GM21423 (cell line): ENCODE results near the gene NSL1.
A peak's percentile ranks its signal among the peaks of the same experiment; 100 is the strongest.

Experiments
- ATAC-seq: cut with Tn5 transposase; IDR thresholded peaks from one replicate; pipeline ENCODE4 v1.9.1; 2021; ENCODE audit warnings: mild to moderate bottlenecking, moderate library complexity; ENCODE audit not compliant: unreplicated experiment

The NSL1 gene

DNA sequence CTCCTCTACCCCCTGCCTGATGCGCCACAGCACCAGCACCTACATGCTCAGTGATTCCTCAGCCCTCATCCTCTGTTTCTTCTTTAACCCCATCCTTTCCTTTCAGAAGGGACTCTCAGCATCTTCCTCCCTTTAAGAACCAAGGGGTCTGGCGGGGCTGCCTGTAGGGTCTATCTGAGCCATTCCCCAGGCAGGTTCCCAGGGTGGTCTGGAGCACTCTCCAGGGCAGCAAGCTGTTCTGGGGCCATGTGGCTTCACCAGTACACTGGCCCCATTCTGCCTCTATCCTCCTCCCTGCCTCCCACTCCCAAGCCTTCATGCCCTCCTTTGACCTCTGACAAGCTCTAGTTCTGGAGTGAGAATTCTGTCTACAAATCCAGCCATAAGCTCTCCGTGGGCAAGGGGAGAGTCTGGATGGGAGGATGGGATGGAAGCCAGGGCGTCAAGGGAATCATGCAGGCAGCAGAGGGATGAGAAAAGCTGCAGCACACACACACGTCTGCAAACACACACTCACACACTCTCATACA lies 102.3 kb downstream of the NSL1 start:
- ATAC-seq, result no peak

DNA sequence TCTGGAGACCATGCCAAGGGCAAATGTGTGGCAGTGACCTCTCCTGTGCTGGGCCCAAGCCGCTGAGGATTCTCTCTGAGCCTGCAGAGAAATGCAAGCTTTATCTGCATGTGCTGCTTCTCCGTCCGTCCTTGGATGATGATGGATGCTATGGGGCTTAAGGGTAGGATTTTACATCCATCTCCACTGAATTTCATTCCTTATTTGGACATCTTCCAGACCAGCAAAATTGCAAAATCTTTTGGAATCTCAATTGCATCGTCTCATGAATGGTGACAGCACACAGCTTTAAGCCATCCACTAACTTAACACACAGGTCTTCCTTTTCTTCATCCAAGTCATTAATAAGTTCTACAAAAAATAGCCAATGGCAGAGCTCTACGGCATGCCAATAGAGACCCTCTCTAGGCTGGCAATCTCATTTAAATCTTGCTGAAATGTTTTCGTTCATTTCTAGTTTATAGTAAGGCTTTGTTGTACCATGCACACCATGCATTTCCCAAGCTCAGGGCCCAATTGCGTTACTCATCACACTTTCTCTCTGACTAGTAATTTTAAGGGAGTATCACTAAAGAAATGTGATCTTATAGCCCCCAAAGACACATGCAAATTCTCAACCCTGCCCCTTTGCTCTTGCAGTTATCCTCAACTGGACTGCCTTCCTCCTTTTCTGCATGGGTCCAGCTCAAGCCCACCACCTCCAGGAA lies 103.1 kb downstream of the NSL1 start:
- no peak for ATAC-seq

DNA sequence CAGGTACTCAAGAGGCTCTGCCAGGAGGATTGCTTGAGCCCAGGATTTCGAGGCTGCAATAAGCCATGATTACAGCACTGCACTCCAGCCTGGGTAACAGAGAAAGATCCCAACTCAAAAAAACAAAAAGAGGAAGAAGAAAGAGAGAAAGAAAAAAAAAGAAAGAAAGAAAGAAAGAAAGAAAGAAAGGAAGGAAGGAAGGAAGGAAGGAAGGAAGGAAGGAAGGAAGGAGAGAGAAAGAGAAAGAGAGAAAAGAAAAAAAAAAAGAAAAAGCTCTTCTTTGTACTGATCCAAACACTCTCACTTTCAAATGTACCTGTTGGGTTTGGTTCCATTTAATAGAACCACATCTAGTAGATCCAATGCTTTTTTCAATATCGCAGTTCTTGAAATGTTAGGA lies 103.8 kb downstream of the NSL1 start:
- no peak for ATAC-seq

DNA sequence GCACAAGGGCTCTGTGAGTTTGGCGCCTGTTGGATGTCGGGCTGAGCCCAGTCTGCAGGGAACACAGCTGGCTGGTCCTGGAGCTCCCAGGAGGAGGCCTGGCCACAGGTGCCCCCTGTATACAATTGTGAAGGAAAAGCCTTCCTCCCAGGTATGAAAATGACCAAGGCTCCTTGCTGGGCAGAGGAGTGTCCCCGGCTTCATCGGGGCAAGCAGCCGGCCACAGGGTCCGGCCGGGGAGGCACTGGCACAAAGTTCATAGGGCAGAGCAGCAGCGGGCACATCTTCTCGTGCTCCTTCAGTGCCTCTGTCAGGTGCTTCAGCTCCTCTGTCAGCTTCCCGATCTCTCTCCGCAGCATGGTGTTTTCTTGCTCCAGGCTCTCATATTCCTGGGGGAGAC lies 105.0 kb downstream of the NSL1 start:
- no peak for ATAC-seq

DNA sequence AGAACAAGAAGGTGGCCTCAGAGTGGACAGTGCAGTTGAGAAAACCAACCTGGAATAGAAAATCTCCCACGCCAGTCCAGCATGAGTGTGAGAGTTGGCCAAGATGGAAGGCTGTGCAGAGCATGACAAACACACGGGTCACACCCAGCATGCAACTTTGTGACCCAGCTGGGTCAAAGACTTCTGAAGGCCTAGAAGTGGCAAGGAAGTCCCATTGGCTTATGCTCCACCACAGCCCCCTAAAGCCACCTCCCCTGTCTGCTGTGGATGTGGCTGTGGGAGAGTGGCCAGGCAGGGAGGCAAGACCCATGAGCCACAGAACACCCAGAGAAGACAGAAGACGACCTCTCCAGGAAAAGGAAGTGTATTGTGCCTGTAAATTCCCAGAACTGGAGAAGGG lies 105.5 kb downstream of the NSL1 start:
- no peak for ATAC-seq

DNA sequence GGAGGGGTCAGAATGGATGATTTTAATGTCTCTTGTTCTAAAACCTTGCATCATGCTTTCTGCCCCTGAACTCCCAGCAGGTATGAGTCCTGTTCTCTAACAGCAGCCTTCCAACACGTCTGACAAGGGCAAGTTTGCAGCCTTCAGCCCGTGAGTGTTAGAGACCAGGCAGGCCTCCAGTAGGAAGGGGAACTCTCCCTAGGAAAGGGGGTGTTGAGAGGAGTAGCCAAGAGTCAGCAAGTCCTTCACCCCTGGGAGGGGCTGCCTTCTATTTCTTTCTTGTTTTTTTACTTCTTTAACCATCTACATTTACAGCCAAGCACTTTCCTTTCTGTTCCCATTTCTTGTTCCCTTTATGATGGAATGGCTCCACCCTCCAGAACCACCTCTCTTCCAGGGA lies 106.1 kb downstream of the NSL1 start:
- no peak for ATAC-seq

DNA sequence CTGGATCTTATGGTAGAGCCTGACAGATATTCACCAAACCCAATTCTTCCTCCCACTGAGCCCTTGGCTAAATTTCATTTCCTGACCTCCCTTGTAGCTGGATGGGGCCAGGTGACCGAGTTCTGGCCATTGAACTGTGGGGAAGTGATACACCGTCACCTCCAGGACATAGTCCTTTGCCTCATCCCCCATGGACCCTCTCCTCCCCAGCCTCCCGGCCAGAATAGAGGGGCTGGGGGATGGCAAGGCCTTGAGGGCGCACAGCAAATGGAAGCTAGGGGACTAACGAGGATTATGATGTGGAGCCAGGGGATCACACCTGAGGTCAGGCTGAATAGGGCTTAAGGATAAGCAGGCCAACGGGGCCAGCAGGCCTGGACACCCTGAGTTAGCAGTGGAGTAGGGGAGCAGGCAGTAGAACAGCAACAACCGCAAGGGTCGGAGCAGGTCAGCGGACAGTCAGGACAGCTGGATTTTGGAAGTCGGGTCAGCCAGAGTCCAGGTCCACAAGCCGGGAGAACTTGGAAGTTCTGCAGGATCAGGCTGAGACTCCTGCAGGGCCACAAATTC lies 107.0 kb downstream of the NSL1 start:
- no peak for ATAC-seq

DNA sequence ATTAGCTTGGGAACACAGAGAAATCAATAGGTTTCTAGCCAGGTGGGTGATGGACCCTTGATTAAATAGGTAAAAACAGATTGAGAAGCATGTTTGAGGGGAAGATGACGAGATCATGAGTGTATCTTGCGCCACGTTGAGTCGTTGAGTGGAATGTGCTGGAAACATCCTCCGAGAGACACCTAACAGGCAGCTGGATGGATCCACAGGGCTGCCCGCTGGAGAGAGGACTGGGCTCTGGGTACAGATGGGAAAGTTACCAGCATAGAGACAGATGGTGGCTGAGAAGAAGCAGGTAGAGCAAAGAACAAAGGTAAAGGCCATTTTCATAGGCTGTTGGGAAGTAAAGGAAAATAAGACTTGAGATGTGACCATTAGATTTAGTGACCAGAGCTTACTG lies 107.5 kb downstream of the NSL1 start:
- ATAC-seq, result no peak

DNA sequence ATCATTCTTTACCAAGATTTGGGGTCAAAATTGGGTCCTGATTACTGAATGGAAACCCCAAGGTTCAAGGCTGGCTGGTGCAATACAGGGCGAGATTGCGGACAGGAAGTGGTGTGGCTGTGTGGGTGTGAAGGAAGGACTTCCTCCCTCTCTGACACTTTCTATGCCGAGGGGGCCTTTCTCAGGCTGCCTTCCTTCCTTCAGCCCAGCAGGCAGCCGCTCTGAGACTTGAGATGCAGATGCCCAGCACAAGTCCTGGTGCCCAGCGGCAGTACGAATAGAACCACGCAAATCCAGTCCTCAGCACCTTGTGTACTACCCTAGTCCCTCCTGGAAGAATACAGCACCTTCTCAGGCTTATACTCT lies 108.2 kb downstream of the NSL1 start:
- ATAC-seq, result peak; percentile 81

DNA sequence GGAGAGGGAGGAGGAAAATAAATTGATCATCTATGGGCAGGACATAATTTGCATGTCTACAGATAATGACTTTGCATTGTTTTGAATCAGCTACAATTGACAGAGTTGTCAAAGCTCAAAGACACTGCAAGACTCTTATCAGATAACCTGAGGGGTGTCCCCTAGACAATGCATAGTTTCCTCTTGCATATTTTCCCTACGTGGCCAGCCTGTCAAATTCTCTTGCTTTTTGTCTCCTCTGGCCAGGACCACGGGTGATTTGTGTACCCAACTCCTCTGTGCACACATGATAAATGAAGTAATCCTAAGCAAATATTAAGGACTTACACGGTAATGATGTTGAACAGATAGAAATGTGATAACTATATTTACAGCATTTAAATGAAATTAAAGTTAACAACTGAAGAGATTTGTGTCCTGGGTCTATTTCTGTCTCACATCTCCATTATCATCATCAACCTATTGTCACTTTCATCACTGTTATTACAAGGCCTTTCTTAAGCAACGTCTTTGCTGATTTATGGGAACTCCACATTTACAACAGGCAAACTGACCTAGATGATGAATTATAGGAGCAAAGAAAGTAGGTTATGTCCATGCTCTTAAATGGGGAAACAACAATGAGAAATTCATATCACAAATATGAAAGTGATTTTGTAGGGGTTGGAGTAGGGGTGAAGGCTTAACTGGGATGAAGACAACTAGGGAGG lies 110.7 kb downstream of the NSL1 start:
- no peak for ATAC-seq

DNA sequence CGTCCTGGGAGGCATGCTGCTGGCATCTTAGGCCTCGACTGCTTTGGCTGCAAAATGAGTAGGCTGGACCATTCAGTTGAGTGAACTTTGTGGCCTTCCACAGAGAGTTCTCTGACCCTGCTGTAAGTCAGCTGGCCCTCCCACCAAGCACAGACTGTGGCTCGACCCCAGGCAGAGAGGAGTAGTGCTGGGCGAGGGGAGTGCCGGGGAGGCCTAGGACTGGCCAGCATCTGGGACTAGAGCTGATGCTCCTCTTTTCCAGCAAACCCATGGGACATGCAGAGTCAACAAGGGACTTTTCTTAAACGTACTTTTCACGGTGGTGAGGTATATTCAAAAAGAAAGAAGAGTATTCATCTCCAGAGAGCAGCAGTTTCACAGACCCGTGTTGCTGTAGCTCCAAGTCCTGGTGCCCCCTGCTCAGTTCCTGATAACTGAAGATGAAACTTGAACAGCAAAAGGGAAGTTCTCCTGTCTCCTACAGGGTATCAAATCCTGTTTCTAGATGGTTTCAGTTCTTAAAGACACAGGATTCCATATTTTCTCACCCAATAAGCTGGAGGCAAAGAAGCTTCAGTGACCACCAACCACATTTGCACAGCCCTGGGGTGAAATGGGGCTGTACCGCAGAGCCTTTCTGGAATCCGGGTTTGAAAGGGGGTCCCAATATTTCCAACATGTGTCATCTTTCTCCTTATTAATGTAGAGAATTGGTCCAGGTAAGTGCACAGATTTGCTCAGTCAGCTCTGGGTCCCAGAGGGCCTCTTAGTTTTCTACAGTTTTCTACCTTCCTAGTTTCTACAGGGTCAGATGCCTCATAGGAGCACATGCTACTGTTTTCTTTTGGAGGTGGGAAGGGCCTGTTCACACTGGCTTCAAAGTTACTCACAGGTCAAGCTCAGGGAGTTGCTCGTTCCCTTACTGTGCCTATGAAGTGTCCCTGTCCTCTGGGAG lies 112.8 kb downstream of the NSL1 start:
- ATAC-seq, result peak; percentile 57

DNA sequence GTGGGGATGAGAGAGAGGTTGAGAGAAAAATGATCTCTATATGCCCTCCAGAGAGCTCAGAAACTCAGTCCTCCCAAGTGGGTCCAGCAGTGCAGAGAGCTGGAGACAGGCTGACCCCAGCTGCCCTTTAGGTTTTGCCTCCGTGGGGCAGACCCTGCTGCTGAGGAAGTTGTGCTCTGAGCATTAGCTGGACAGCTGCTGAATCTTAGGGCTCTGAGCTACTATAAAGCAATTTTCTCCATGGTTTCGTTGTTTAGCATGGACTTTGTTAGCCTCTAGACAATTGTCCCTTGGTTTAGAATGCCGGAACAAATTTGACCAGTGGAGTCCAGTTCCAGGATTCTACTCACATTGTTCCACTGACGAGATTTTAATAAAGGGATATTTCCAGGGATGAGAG lies 114.0 kb downstream of the NSL1 start:
- ATAC-seq, result no peak

DNA sequence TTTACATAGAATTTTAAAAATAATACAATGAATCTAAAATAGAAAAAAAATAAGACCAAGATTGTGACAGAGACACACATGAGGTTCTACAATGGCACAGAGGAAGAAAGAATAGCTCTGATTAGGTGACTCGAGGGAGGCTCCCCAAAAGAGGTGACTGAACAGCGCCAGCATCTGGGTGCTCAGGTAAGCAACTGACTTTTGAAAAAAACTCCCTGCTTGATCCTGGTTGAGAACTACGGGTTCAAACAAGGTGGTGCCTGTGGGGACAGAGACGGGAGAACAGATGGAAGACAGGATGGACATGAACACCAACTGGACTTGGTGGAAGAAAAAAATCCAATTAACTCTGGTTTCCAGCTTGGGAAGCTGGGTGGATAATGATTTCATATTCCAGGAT lies 114.4 kb downstream of the NSL1 start:
- ATAC-seq, result no peak
